ENCODE measurements around the gene GATAD2A. TPM values are rescaled to one million over a fixed set of nuclear protein-coding genes. Genes with fewer than 3 reads are reported as not detected.

GATAD2A gene
- total and polyA plus RNA-seq, 2 of the 8 experiments (the other 6 are each of a cell fraction or from before 2014, with no cell fraction given): 38.4 to 205 TPM

- TF ChIP-seq, protein P1, sequence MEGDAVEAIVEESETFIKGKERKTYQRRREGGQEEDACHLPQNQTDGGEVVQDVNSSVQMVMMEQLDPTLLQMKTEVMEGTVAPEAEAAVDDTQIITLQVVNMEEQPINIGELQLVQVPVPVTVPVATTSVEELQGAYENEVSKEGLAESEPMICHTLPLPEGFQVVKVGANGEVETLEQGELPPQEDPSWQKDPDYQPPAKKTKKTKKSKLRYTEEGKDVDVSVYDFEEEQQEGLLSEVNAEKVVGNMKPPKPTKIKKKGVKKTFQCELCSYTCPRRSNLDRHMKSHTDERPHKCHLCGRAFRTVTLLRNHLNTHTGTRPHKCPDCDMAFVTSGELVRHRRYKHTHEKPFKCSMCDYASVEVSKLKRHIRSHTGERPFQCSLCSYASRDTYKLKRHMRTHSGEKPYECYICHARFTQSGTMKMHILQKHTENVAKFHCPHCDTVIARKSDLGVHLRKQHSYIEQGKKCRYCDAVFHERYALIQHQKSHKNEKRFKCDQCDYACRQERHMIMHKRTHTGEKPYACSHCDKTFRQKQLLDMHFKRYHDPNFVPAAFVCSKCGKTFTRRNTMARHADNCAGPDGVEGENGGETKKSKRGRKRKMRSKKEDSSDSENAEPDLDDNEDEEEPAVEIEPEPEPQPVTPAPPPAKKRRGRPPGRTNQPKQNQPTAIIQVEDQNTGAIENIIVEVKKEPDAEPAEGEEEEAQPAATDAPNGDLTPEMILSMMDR (IDR thresholded peaks at IDR 0.05; ENCODE audit: control extremely low read depth in 1 of 3, insufficient read depth in 1 of 3, low read depth in 1 of 3, low read length in 3 of 3): no peak
- no peak for TF ChIP-seq POU5F1 (IDR thresholded peaks at IDR 0.05; ENCODE audit: low read depth, low read length)
- TF ChIP-seq E2F6 (IDR thresholded peaks at IDR 0.05): no peak
- TF ChIP-seq ATF3 (IDR thresholded peaks at IDR 0.05; ENCODE audit: insufficient read depth, low read depth, low read length): no peak
- no peak for TF ChIP-seq JUN (IDR thresholded peaks at IDR 0.05; ENCODE audit: low read depth, low read length)
- TF ChIP-seq HDAC6 (IDR thresholded peaks at IDR 0.05; ENCODE audit: low read depth, low read length): no peak
- no peak for TF ChIP-seq KDM5A (IDR thresholded peaks at IDR 0.05; ENCODE audit: low read length)
These were observed 24.2 kb upstream of the GATAD2A start (continued) for GRCh38 chr19:19381007-19381926.

Data from H1 (cell line).